ENCODE results near the gene RPS8. TPM values are rescaled to one million over a fixed set of nuclear protein-coding genes. Genes with fewer than 3 reads are reported as not detected.
A peak's percentile ranks its signal among the peaks of the same experiment; 100 is the strongest.
"Not testable (repeated sequence)": the region's sequence is repeated elsewhere in the genome, so short reads cannot be mapped to it uniquely, and the experiment has no call there.

RPS8 gene
- polyA plus RNA-seq, 5 donors = 2,874 to 3,551 (median 2,984) TPM

GRCh38 chr1:44776730-44777068 lies 1.4 kb downstream of the RPS8 start:
- no peak for DNase-seq

GRCh38 chr1:44777547-44777946 lies 2.2 kb downstream of the RPS8 start:
- DNase-seq = no peak

- DNase-seq = no peak
Observed at GRCh38 chr1:44777969-44778635, 2.8 kb downstream of the RPS8 start.

- no peak for DNase-seq
Observed at GRCh38 chr1:44778705-44779576, 3.6 kb downstream of the RPS8 start.

GRCh38 chr1:44780583-44781121 lies 5.3 kb downstream of the RPS8 start:
- DNase-seq = no peak

- no peak for DNase-seq
Observed at GRCh38 chr1:44783697-44784093, 8.4 kb downstream of the RPS8 start.

- no peak for DNase-seq
Observed at GRCh38 chr1:44784094-44785028, 9.0 kb downstream of the RPS8 start.

GRCh38 chr1:44785029-44785380 lies 9.7 kb downstream of the RPS8 start:
- DNase-seq = no peak

- no peak for DNase-seq
Observed at GRCh38 chr1:44785501-44786137, 10.3 kb downstream of the RPS8 start.

- peak; percentile 67 to 71 for DNase-seq
Observed at GRCh38 chr1:44786138-44786840, 10.9 kb downstream of the RPS8 start.

GRCh38 chr1:44786841-44787426 lies 11.6 kb downstream of the RPS8 start:
- DNase-seq = no peak

GRCh38 chr1:44787506-44787905 lies 12.2 kb downstream of the RPS8 start:
- no peak for DNase-seq

- no peak for DNase-seq
Observed at GRCh38 chr1:44788120-44788860, 12.9 kb downstream of the RPS8 start, which contains the start of gene BEST4. BEST4 (minus strand) TSS chr1:44788170; CDS start chr1:44787705, 465 bp downstream.

GRCh38 chr1:44790968-44791801 lies 15.8 kb downstream of the RPS8 start:
- DNase-seq = no peak

GRCh38 chr1:44792736-44793502 lies 17.6 kb downstream of the RPS8 start:
- no peak for DNase-seq

- not testable (repeated sequence) for DNase-seq
Observed at GRCh38 chr1:44797886-44798285, 22.5 kb downstream of the RPS8 start.

- DNase-seq = no peak
Observed at GRCh38 chr1:44798481-44799365, 23.4 kb downstream of the RPS8 start.
